HG02884 (cell line): ENCODE results near the gene SPON1.
A peak's percentile ranks its signal among the peaks of the same experiment; 100 is the strongest.
"Not testable (repeated sequence)": the region's sequence is repeated elsewhere in the genome, so short reads cannot be mapped to it uniquely, and the experiment has no call there.

Experiments used
- ATAC-seq: cut with Tn5 transposase; IDR thresholded peaks from one replicate; pipeline ENCODE4 v1.9.1; 2021; ENCODE audit warnings: mild to moderate bottlenecking, moderate library complexity; ENCODE audit not compliant: unreplicated experiment

Gene SPON1

GRCh38 chr11:14261066-14261465, 298.5 kb downstream of the SPON1 start:
- ATAC-seq = no peak

- no peak for ATAC-seq
Observed at GRCh38 chr11:14262271-14262846, 299.8 kb downstream of the SPON1 start.

GRCh38 chr11:14264966-14265365, 302.4 kb downstream of the SPON1 start:
- no peak for ATAC-seq

- ATAC-seq = no peak
Observed at GRCh38 chr11:14266622-14267021, 304.1 kb downstream of the SPON1 start.

GRCh38 chr11:14267861-14268635, 305.5 kb downstream of the SPON1 start:
- ATAC-seq = no peak

GRCh38 chr11:14269692-14270573, 307.4 kb downstream of the SPON1 start:
- no peak for ATAC-seq

GRCh38 chr11:14270690-14271542, 308.4 kb downstream of the SPON1 start:
- peak; percentile 66 for ATAC-seq

- ATAC-seq = no peak
Observed at GRCh38 chr11:14273895-14274294, 311.4 kb downstream of the SPON1 start.

- no peak for ATAC-seq
Observed at GRCh38 chr11:14275076-14275475, 312.6 kb downstream of the SPON1 start.

GRCh38 chr11:14278869-14279268, 316.3 kb downstream of the SPON1 start:
- ATAC-seq = not testable (repeated sequence)

GRCh38 chr11:14288189-14288935, 325.8 kb downstream of the SPON1 start:
- ATAC-seq = no peak

GRCh38 chr11:14290422-14290821, 327.9 kb downstream of the SPON1 start:
- no peak for ATAC-seq

- ATAC-seq = no peak
Observed at GRCh38 chr11:14299921-14300320, 337.4 kb downstream of the SPON1 start.

GRCh38 chr11:14300661-14301304, 338.3 kb downstream of the SPON1 start:
- peak; percentile 59 for ATAC-seq

GRCh38 chr11:14304601-14305000, 342.1 kb downstream of the SPON1 start:
- no peak for ATAC-seq

- no peak for ATAC-seq
Observed at GRCh38 chr11:14305649-14306048, 343.1 kb downstream of the SPON1 start.

GRCh38 chr11:14306481-14306880, 344.0 kb downstream of the SPON1 start:
- no peak for ATAC-seq

GRCh38 chr11:14308114-14308896, 345.8 kb downstream of the SPON1 start:
- peak; percentile 45 for ATAC-seq
